HL-60 (cell line): ENCODE measurements around the gene IZUMO4.

Experiments
- DNase-seq, 2 experiments: peaks; one replicate each; pipeline ENCODE4 v3.0.0-alpha.2; 2010 to 2020; ENCODE audit warnings: low read depth in 1 of 2, low spot score in 1 of 2
- H3K27ac ChIP-seq: fragments of 250-450 bp; sonication (Bioruptor Pico); replicated peaks from 2 replicates; pipeline ENCODE4 v1.5.1; 2020; ENCODE audit warnings: mild to moderate bottlenecking, moderate library complexity
- H3K27me3 ChIP-seq: fragments of 250-450 bp; sonication (Bioruptor Pico); 2 replicates; pipeline ENCODE4 v1.5.1; 2021; ENCODE audit warnings: mild to moderate bottlenecking, moderate library complexity; ENCODE audit not compliant: insufficient read depth, poor library complexity, severe bottlenecking
- H3K4me3 ChIP-seq: replicated peaks from 2 replicates; pipeline ENCODE4 v1.5.1; 2011; ENCODE audit warnings: mild to moderate bottlenecking, control low read depth, low read length; ENCODE audit not compliant: insufficient read depth
- GABPA ChIP-seq: IDR thresholded peaks from 2 replicates; pipeline ENCODE4 v1.6.1; 2012; ENCODE audit warnings: low read depth
- POLR2AphosphoS5 ChIP-seq: IDR thresholded peaks from 2 replicates; pipeline ENCODE4 v1.6.1; 2012; ENCODE audit warnings: low read depth
- SPI1 ChIP-seq: IDR thresholded peaks from 2 replicates; pipeline ENCODE4 v1.6.1; 2012; ENCODE audit warnings: low read depth, mild to moderate bottlenecking, borderline replicate concordance
- TF ChIP-seq, protein P1 (sequence below): IDR thresholded peaks from 2 replicates; pipeline ENCODE4 v1.6.1; 2012; ENCODE audit warnings: low read depth; ENCODE audit not compliant: insufficient replicate concordance
- TF ChIP-seq, protein P2 (sequence below): IDR thresholded peaks from one replicate; pipeline ENCODE4 v1.5.1; 2011; ENCODE audit warnings: low read length, control low read depth, inconsistent platforms; ENCODE audit not compliant: insufficient read depth

The IZUMO4 gene

DNA sequence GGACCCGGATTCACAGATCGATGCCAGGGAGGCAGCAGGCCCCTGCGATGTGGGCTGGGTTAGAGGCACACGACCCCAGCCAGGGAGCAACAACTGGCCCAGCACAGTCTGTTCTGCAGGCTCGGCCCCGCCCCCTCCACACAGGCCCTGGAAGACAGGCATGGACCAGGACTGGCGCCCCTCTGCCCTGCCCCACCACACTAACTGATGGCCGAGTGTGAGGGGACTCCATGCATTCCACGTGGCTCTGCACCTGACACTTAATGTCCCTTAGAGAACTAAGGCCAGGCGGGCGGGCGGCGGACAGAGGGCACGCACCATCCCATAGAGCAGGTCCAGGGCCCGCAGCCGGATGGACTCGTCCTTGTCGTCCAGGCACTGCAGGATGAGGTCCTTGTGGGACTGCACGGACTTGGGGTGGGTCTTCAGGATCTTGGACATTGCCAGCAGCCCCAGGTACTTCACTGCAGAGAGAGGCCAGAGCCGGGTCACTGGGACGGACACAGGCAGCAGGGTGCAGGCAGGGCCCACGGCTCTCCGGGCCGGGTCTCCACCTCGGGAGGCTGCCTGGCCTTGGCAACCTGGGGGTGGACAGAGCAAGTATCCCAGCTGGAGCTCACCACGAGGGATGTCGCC, 24.8 kb downstream of the IZUMO4 start:
- TF ChIP-seq, protein P1, sequence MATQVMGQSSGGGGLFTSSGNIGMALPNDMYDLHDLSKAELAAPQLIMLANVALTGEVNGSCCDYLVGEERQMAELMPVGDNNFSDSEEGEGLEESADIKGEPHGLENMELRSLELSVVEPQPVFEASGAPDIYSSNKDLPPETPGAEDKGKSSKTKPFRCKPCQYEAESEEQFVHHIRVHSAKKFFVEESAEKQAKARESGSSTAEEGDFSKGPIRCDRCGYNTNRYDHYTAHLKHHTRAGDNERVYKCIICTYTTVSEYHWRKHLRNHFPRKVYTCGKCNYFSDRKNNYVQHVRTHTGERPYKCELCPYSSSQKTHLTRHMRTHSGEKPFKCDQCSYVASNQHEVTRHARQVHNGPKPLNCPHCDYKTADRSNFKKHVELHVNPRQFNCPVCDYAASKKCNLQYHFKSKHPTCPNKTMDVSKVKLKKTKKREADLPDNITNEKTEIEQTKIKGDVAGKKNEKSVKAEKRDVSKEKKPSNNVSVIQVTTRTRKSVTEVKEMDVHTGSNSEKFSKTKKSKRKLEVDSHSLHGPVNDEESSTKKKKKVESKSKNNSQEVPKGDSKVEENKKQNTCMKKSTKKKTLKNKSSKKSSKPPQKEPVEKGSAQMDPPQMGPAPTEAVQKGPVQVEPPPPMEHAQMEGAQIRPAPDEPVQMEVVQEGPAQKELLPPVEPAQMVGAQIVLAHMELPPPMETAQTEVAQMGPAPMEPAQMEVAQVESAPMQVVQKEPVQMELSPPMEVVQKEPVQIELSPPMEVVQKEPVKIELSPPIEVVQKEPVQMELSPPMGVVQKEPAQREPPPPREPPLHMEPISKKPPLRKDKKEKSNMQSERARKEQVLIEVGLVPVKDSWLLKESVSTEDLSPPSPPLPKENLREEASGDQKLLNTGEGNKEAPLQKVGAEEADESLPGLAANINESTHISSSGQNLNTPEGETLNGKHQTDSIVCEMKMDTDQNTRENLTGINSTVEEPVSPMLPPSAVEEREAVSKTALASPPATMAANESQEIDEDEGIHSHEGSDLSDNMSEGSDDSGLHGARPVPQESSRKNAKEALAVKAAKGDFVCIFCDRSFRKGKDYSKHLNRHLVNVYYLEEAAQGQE = no peak
- TF ChIP-seq GABPA (no peak), POLR2AphosphoS5 (no peak), SPI1 (no peak)
- TF ChIP-seq, protein P2, sequence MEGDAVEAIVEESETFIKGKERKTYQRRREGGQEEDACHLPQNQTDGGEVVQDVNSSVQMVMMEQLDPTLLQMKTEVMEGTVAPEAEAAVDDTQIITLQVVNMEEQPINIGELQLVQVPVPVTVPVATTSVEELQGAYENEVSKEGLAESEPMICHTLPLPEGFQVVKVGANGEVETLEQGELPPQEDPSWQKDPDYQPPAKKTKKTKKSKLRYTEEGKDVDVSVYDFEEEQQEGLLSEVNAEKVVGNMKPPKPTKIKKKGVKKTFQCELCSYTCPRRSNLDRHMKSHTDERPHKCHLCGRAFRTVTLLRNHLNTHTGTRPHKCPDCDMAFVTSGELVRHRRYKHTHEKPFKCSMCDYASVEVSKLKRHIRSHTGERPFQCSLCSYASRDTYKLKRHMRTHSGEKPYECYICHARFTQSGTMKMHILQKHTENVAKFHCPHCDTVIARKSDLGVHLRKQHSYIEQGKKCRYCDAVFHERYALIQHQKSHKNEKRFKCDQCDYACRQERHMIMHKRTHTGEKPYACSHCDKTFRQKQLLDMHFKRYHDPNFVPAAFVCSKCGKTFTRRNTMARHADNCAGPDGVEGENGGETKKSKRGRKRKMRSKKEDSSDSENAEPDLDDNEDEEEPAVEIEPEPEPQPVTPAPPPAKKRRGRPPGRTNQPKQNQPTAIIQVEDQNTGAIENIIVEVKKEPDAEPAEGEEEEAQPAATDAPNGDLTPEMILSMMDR = no peak

DNA sequence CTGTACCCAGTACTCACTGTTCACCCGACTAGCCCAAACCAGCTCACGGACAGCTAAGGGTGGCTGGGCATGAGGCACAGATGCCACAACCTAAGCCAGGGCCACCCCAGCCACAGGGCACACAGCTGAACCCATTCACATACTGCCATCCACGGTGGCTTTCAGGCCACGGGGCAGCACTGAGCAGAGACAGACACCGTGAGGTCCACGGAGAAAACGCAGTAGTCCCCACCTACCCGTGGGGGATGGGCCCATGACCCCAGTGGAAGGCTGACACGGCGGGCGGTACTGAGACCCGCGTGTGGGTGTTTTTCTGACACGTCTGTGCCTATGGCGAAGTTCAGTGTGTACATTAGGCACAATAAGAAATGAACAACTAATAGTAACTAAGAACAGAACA, 25.5 kb downstream of the IZUMO4 start:
- H3K27ac ChIP-seq = no peak overlapping the region
- DNase-seq = no peak
- no peaks in the 10 kb centered on the region for H3K27me3 ChIP-seq
- no peak overlapping the region for H3K4me3 ChIP-seq
- TF ChIP-seq, protein P2 = no peak
- TF ChIP-seq POLR2AphosphoS5 (no peak), SPI1 (no peak)

More for the DNA sequence above, 24.8 kb downstream of the IZUMO4 start:
- DNase-seq = no peak
- no peak overlapping the region for H3K27ac ChIP-seq
- H3K27me3 ChIP-seq = no peaks in the 10 kb centered on the region
- H3K4me3 ChIP-seq = no peak overlapping the region

DNA sequence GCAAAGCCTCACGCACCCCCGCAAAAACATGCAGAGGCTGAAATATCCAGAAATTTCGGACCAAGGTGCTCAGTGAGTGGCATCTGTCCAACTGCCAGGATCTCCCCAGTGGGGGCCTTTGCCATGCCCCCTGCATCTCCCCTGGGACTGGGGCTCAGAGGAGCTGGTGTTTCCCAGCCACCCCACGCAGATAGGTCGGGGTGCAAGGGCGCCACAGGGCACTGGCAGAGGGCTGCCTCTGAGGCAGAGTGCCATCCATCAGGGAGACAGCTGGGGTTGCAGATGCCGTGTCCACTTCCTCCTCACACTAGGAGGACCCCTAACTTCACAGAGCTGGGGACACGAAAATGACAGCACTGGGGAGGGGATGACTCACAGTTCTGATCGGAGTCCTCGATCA, 26.3 kb downstream of the IZUMO4 start:
- no peak for DNase-seq
- no peak overlapping the region for H3K27ac ChIP-seq
- no peak overlapping the region for H3K4me3 ChIP-seq
- H3K27me3 ChIP-seq = no peaks in the 10 kb centered on the region
- no peak for TF ChIP-seq POLR2AphosphoS5
- TF ChIP-seq GABPA = no peak
- TF ChIP-seq, protein P1 = no peak
- no peak for TF ChIP-seq SPI1
- TF ChIP-seq, protein P2 = no peak
